Activated CD4-positive, alpha-beta T cell treated with anti-CD3 and anti-CD28 coated beads, Interleukin-2, amount 50 U/mL, for 48 hours (primary cell): ENCODE measurements around the gene PPP1R8.
A peak's percentile ranks its signal among the peaks of the same experiment; 100 is the strongest.
"Not testable (repeated sequence)": the region's sequence is repeated elsewhere in the genome, so short reads cannot be mapped to it uniquely, and the experiment has no call there.

Source experiments
- DNase-seq, 2 experiments: peaks; one replicate each; pipeline ENCODE4 v3.0.0-alpha.2; 2020

PPP1R8 gene

GRCh38 chr1:27833470-27833869 lies 2.9 kb downstream of the PPP1R8 start:
- no peak for DNase-seq

GRCh38 chr1:27835046-27835445 lies 4.5 kb downstream of the PPP1R8 start:
- DNase-seq, result no peak

GRCh38 chr1:27835501-27835900 lies 4.9 kb downstream of the PPP1R8 start:
- DNase-seq, result no peak

GRCh38 chr1:27849951-27850350 lies 19.4 kb downstream of the PPP1R8 start:
- no peak for DNase-seq

GRCh38 chr1:27855085-27855484 lies 24.5 kb downstream of the PPP1R8 start:
- DNase-seq, result no peak

- DNase-seq, result no peak
Measured at GRCh38 chr1:27856561-27857343, 26.2 kb downstream of the PPP1R8 start.

GRCh38 chr1:27857552-27857951 lies 27.0 kb downstream of the PPP1R8 start:
- DNase-seq, result not testable (repeated sequence)

GRCh38 chr1:27858072-27858948 lies 27.7 kb downstream of the PPP1R8 start:
- DNase-seq, result peak; percentile 89 to 90

GRCh38 chr1:27858949-27859576 lies 28.5 kb downstream of the PPP1R8 start:
- no peak for DNase-seq

- no peak for DNase-seq
Measured at GRCh38 chr1:27861436-27861835, 30.9 kb downstream of the PPP1R8 start.

GRCh38 chr1:27862004-27862403 lies 31.4 kb downstream of the PPP1R8 start:
- DNase-seq, result no peak

- DNase-seq, result peak in 1 of 2 experiments; percentile 21
Measured at GRCh38 chr1:27862671-27863537, 32.3 kb downstream of the PPP1R8 start.

- DNase-seq, result no peak
Measured at GRCh38 chr1:27863538-27863915, 32.9 kb downstream of the PPP1R8 start.

- peak; percentile 52 to 66 for DNase-seq
Measured at GRCh38 chr1:27864264-27864895, 33.8 kb downstream of the PPP1R8 start.

- DNase-seq, result no peak
Measured at GRCh38 chr1:27865821-27866220, 35.2 kb downstream of the PPP1R8 start.

- no peak for DNase-seq
Measured at GRCh38 chr1:27868556-27868931, 38.0 kb downstream of the PPP1R8 start.

- DNase-seq, result peak; percentile 61 to 68
Measured at GRCh38 chr1:27868932-27869718, 38.5 kb downstream of the PPP1R8 start.

- DNase-seq, result no peak
Measured at GRCh38 chr1:27869719-27870085, 39.1 kb downstream of the PPP1R8 start.

- DNase-seq, result not testable (repeated sequence)
Measured at GRCh38 chr1:27871076-27871475, 40.5 kb downstream of the PPP1R8 start.

- peak; percentile 85 to 86 for DNase-seq
Measured at GRCh38 chr1:27872059-27872801, 41.6 kb downstream of the PPP1R8 start, which contains the start of gene THEMIS2. Gene THEMIS2, plus strand, starts transcription at chr1:27872544. Its CDS starts 28 bp downstream, at chr1:27872572.
